GM23248 (cell line): ENCODE results near the gene NPM1. TPM values are rescaled to one million over a fixed set of nuclear protein-coding genes. Genes with fewer than 3 reads are reported as not detected.

ENCODE experiments used
- DNase-seq: peaks from one replicate; pipeline ENCODE4 v3.0.0-alpha.2; 2015
- H2AFZ ChIP-seq: fragments of 200-600 bp; sonication (generic); 2 replicates; pipeline ENCODE4 v1.6.1; 2016; ENCODE audit warnings: antibody characterized with exemption
- H3F3A ChIP-seq: fragments of 200-600 bp; sonication (generic); 2 replicates; pipeline ENCODE4 v1.6.1; 2016; ENCODE audit warnings: mild to moderate bottlenecking, antibody characterized with exemption, mixed run types; ENCODE audit not compliant: insufficient read depth
- H3K27ac ChIP-seq: fragments of 200-600 bp; sonication (generic); 2 replicates; pipeline ENCODE4 v1.5.1; 2016; ENCODE audit warnings: mild to moderate bottlenecking
- H3K27me3 ChIP-seq: fragments of 200-600 bp; sonication (generic); replicated peaks from 2 replicates; pipeline ENCODE4 v1.6.1; 2016; ENCODE audit warnings: mild to moderate bottlenecking; ENCODE audit not compliant: insufficient read depth
- H3K36me3 ChIP-seq: fragments of 200-600 bp; sonication (generic); 2 replicates; pipeline ENCODE4 v1.6.1; 2016; ENCODE audit warnings: low read depth, mild to moderate bottlenecking
- H3K4me1 ChIP-seq: fragments of 200-600 bp; sonication (generic); 2 replicates; pipeline ENCODE4 v1.6.1; 2016; ENCODE audit warnings: mild to moderate bottlenecking; ENCODE audit not compliant: insufficient read depth
- H3K4me2 ChIP-seq: fragments of 200-600 bp; sonication (generic); one replicate; pipeline ENCODE4 v1.6.1; 2016; ENCODE audit warnings: mild to moderate bottlenecking; ENCODE audit not compliant: unreplicated experiment
- H3K4me3 ChIP-seq: fragments of 200-600 bp; sonication (generic); 2 replicates; pipeline ENCODE4 v1.5.1; 2016; ENCODE audit warnings: mild to moderate bottlenecking
- H3K79me2 ChIP-seq: fragments of 200-600 bp; sonication (generic); 2 replicates; pipeline ENCODE4 v1.6.1; 2016; ENCODE audit warnings: mild to moderate bottlenecking; ENCODE audit not compliant: insufficient read depth
- H3K9ac ChIP-seq: fragments of 200-600 bp; sonication (generic); 2 replicates; pipeline ENCODE4 v1.6.1; 2016; ENCODE audit warnings: mild to moderate bottlenecking
- H3K9me2 ChIP-seq: fragments of 200-600 bp; sonication (generic); 2 replicates; pipeline ENCODE4 v1.6.1; 2016; ENCODE audit warnings: mixed run types, mild to moderate bottlenecking, moderate library complexity; ENCODE audit not compliant: insufficient read depth
- H3K9me3 ChIP-seq: fragments of 200-600 bp; sonication (generic); one replicate; pipeline ENCODE4 v1.6.1; 2017; ENCODE audit warnings: low read depth
- H4K20me1 ChIP-seq: fragments of 200-600 bp; sonication (generic); 2 replicates; pipeline ENCODE4 v1.6.0; 2016; ENCODE audit not compliant: insufficient read depth
- EZH2 ChIP-seq: fragments of 200-600 bp; sonication (generic); IDR thresholded peaks from 2 replicates; pipeline ENCODE4 v1.6.1; 2018; ENCODE audit warnings: antibody characterized with exemption, mild to moderate bottlenecking; ENCODE audit not compliant: insufficient read depth, poor library complexity, severe bottlenecking
- EZH2phosphoT487 ChIP-seq: fragments of 200-600 bp; sonication (generic); IDR thresholded peaks from 2 replicates; pipeline ENCODE4 v1.6.1; 2018; ENCODE audit warnings: antibody characterized with exemption, moderate library complexity, mild to moderate bottlenecking, low read depth; ENCODE audit not compliant: insufficient read depth
- WGBS, 2 experiments: methylation state at CpG; one replicate each; pipeline ENCODE4 v1.1.6; 2015 to 2017; ENCODE audit warnings: low lambda C conversion rate in 2 of 2, low coverage in 1 of 2; ENCODE audit errors: missing lambda C conversion rate in 2 of 2; 5-methylcytosine and 5-hydroxymethylcytosine counted together
- in situ Hi-C: fragments of 300-500 bp; cut with MboI; formaldehyde crosslinking; loops from 2 replicates; pipeline ENCODE4 v1.15.0; 2020
- polyA plus RNA-seq: library from polyadenylated mRNA; unstranded; fragments of >200 nt; fragmentation: Nextera tagmentation; extraction: Ambion mirVana; gene quantifications from 2 replicates; pipeline ENCODE4 v1.2.1, GENCODE V29; 2016
- total RNA-seq: library from RNA; depleted of rRNA; stranded (reverse); fragments of >200 nt; shearing (Covaris generic); gene quantifications from 2 replicates; pipeline ENCODE4 v1.2.3, GENCODE V29; 2014; rRNA removed

NPM1 gene, protein sequence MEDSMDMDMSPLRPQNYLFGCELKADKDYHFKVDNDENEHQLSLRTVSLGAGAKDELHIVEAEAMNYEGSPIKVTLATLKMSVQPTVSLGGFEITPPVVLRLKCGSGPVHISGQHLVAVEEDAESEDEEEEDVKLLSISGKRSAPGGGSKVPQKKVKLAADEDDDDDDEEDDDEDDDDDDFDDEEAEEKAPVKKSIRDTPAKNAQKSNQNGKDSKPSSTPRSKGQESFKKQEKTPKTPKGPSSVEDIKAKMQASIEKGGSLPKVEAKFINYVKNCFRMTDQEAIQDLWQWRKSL
- total RNA-seq (683 and 757 TPM in 2 replicates), polyA plus RNA-seq (566 and 584 TPM in 2 replicates)

DNA sequence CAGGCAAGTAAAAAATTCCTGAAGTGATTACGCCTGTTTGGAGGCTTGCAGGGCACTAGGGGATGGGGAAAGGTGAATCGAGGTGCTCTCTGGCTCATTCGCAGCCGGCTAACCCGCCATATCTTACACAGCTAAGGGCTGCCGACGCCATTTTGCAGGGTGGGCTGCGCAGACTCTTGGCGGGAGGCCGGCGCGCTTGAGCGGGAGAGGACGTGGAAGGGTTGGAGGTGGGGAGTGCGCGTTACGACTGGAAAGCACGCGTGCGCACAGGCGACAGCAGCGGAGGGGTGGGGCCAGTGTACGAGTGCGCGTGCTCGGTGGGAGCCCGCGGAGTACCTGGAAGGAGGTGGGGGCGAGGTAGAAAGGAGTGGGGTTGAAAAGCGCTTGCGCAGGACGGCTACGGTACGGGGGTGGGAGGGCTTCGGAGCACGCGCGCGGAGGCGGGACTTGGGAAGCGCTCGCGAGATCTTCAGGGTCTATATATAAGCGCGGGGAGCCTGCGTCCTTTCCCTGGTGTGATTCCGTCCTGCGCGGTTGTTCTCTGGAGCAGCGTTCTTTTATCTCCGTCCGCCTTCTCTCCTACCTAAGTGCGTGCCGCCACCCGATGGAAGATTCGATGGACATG is at the start of gene NPM1:
Gene NPM1, plus strand, starts transcription at position 505 of the 625 bp plus-strand sequence. Its CDS starts 100 bp downstream, at position 605.
- Histone ChIP-seq H4K20me1 (peaks cover 36% of the 10 kb centered on the region), H3K36me3 (peaks cover 26% of the 10 kb centered on the region), H3K79me2 (peaks cover 48% of the 10 kb centered on the region), H3F3A (peaks cover 36% of the 10 kb centered on the region), H3K4me2 (peak within 1 kb of the TSS; percentile 98), H3K4me3 (peak within 1 kb of the TSS; percentile 99), H3K4me1 (peaks cover 26% of the 10 kb centered on the region), H3K27me3 (no peaks in the 10 kb centered on the region; the same call in 1 of the 2 replicates), H3K9me2 (no peaks in the 10 kb centered on the region), H3K9ac (peak within 1 kb of the TSS; percentile 98), H3K9me3 (no peaks in the 10 kb centered on the region), H3K27ac (peak within 1 kb of the TSS; percentile 92), H2AFZ (peak within 1 kb of the TSS; percentile 96)
- DNase-seq, result peak; percentile 99
- TF ChIP-seq EZH2phosphoT487 (no peak), EZH2 (no peak)
- 1 to 2% methylated on average over 46 to 54 of the region's 56 CpGs for WGBS, 2 experiments
- in situ Hi-C loops, result no loop called here

DNA sequence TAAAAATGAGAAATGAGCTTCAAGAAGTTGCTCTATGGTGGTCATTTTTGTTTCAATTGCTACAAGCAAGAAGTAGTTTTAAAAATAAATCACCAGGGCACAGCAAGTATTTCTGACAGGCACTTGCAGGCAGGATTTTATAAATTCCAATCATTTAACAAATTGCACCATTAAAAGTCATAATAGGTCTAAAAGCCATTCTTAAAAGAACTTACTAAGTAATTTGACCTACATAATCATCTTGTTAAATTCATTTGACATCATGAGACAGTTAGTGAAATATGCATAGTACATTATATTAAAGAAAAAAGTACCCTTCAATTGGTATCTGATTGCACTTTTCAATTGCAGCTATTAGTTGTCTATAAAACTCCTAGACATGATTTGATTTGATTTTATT is 47.6 kb upstream of the NPM1 start:
- H3K27ac ChIP-seq, result no peak overlapping the region
- no peak overlapping the region for H2AFZ ChIP-seq
- H3K4me1 ChIP-seq, result peaks cover 3% of the 10 kb centered on the region; the same call in 1 of the 2 replicates
- H3K9me2 ChIP-seq, result no peaks in the 10 kb centered on the region
- H3K27me3 ChIP-seq, result peaks cover 9% of the 10 kb centered on the region; the same call in 1 of the 2 replicates
- H4K20me1 ChIP-seq, result no peaks in the 10 kb centered on the region
- DNase-seq, result no peak
- H3K79me2 ChIP-seq, result no peaks in the 10 kb centered on the region
- H3K4me2 ChIP-seq, result no peak overlapping the region
- H3K36me3 ChIP-seq, result no peaks in the 10 kb centered on the region
- H3K4me3 ChIP-seq, result no peak overlapping the region
- H3K9me3 ChIP-seq, result no peaks in the 10 kb centered on the region
- H3K9ac ChIP-seq, result no peak overlapping the region
- H3F3A ChIP-seq, result no peaks in the 10 kb centered on the region
- in situ Hi-C loops, result loop anchor here (10.0 kb wide), 1 partner anchor 595 kb away; no protein-coding TSS in a partner anchor
- no peak for TF ChIP-seq EZH2
- no peak for TF ChIP-seq EZH2phosphoT487

DNA sequence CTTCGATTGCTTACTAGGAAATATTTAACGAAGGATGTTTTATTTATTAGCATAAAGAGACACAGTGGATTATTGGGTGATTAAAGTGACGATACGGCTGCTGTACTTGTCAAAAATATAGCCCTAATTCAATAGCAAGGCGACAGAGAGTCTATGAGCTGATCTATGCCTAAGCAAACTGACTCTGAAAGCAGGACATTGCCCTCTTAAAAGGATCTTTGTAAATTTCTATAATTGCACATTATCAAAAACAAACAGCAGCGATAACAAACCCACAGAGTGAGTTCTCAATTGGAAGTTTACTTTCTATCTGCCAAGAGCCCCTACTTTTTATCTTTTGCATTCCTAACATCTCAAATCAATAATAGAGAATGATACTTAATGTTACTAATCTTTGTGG is 47.2 kb upstream of the NPM1 start:
- WGBS, 2 experiments, result 67 to 69% methylated on average over 6 of the region's 6 CpGs
- H3K4me2 ChIP-seq, result no peak overlapping the region
- H2AFZ ChIP-seq, result no peak overlapping the region
- no peaks in the 10 kb centered on the region for H3K36me3 ChIP-seq
- in situ Hi-C loops, result loop anchor here (10.0 kb wide), 1 partner anchor 596 kb away; no protein-coding TSS in a partner anchor
- H3K9me2 ChIP-seq, result no peaks in the 10 kb centered on the region
- no peak overlapping the region for H3K27ac ChIP-seq
- peaks cover 3% of the 10 kb centered on the region; the same call in 1 of the 2 replicates for H3K4me1 ChIP-seq
- no peak for DNase-seq
- H3K27me3 ChIP-seq, result peaks cover 5% of the 10 kb centered on the region; the same call in 1 of the 2 replicates
- no peaks in the 10 kb centered on the region for H3F3A ChIP-seq
- TF ChIP-seq EZH2 (no peak), EZH2phosphoT487 (no peak)
- no peaks in the 10 kb centered on the region for H3K79me2 ChIP-seq
- no peaks in the 10 kb centered on the region for H4K20me1 ChIP-seq
- H3K4me3 ChIP-seq, result no peak overlapping the region
- H3K9me3 ChIP-seq, result no peaks in the 10 kb centered on the region
- no peak overlapping the region for H3K9ac ChIP-seq

DNA sequence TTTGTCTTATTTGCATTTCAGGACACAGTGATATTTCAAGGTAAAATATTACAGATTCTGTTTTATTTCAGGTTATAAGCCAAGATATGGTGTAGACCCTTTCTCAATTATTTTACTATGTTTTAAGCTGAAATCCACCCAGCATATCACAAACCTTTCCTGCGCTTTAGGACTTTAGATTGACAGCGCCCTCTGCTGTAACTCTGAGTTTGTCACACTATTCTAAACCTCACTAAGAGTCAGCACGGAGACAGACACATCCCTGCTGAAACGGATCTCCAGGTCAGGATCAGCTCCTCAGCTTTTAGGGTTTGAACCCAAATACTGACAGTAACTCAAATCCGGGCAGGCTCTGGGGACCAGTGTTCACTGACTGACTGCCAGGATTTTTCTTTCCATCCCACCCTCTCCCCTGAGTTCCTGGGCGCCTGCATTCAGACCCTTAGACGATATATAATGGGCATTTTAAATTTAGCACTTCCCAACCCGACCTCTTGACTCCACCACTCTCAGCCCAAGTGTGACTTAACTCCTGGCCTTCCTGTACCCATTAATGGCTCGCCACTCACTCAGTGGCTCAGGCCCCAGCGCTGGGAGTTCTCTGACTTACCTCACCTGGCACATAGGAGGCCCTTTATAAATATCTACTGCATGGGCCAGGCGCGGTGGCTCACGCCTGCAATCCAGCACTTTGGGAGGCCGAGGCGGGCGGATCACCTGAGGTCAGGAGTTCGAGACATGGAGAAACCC is 45.1 kb upstream of the NPM1 start:
- H3K9me3 ChIP-seq, result no peaks in the 10 kb centered on the region
- no peaks in the 10 kb centered on the region for H3F3A ChIP-seq
- no peak overlapping the region for H2AFZ ChIP-seq
- no peak overlapping the region for H3K4me3 ChIP-seq
- no peaks in the 10 kb centered on the region for H3K27me3 ChIP-seq
- no peaks in the 10 kb centered on the region for H3K36me3 ChIP-seq
- no peak overlapping the region for H3K9ac ChIP-seq
- no peaks in the 10 kb centered on the region for H3K79me2 ChIP-seq
- in situ Hi-C loops, result loop anchor here (10.0 kb wide), 1 partner anchor 598 kb away; no protein-coding TSS in a partner anchor
- 38 to 41% methylated on average over 17 of the region's 17 CpGs for WGBS, 2 experiments
- TF ChIP-seq EZH2, result no peak
- no peak for TF ChIP-seq EZH2phosphoT487
- DNase-seq, result peak; percentile 84
- H4K20me1 ChIP-seq, result no peaks in the 10 kb centered on the region
- H3K9me2 ChIP-seq, result no peaks in the 10 kb centered on the region
- H3K27ac ChIP-seq, result no peak overlapping the region
- H3K4me1 ChIP-seq, result no peaks in the 10 kb centered on the region
- H3K4me2 ChIP-seq, result no peak overlapping the region
